ENCODE measurements around the gene RPUSD4.
A peak's percentile ranks its signal among the peaks of the same experiment; 100 is the strongest.

The RPUSD4 gene

GRCh38 chr11:126197277-126197939, 14.0 kb downstream of the RPUSD4 start:
- peak; percentile 32 for DNase-seq
- Histone ChIP-seq H3K4me3 (ENCODE audit: low read depth, low read length) (no peak overlapping the region), H3K36me3 (replicated peaks) (peaks cover 11% of the 10 kb centered on the region), H3K27ac (no peak overlapping the region), H3K27me3 (replicated peaks) (no peaks in the 10 kb centered on the region)
- no peak for TF ChIP-seq CTCF (IDR thresholded peaks at IDR 0.05; ENCODE audit: low read depth, low read length, missing control alignments)
- in situ Hi-C loops (cut with HindIII; ENCODE audit: low pct_ligation_motif_present, low sequenced_read_pairs) = loop anchor here (25.0 kb wide), 1 partner anchor 260 kb away; the partner anchor contains the start of gene VSIG10L2

- no peak for DNase-seq
- Histone ChIP-seq H3K36me3 (replicated peaks) (peaks cover 2% of the 10 kb centered on the region), H3K27me3 (replicated peaks) (no peaks in the 10 kb centered on the region), H3K27ac (no peak overlapping the region), H3K4me3 (ENCODE audit: low read depth, low read length) (no peak overlapping the region)
- no peak for TF ChIP-seq CTCF (IDR thresholded peaks at IDR 0.05; ENCODE audit: low read depth, low read length, missing control alignments)
- in situ Hi-C loops (cut with HindIII; ENCODE audit: low pct_ligation_motif_present, low sequenced_read_pairs) = loop anchor here (25.0 kb wide), 1 partner anchor 258 kb away; the partner anchor contains the start of gene VSIG10L2
Measured at GRCh38 chr11:126195119-126195518, 16.3 kb downstream of the RPUSD4 start.

- H3K36me3 ChIP-seq (replicated peaks) = peaks cover 2% of the 10 kb centered on the region
- H3K4me3 ChIP-seq (ENCODE audit: low read depth, low read length) = no peak overlapping the region
- TF ChIP-seq CTCF (IDR thresholded peaks at IDR 0.05; ENCODE audit: low read depth, low read length, missing control alignments) = peak; percentile 69
- DNase-seq = peak; percentile 51
- H3K27me3 ChIP-seq (replicated peaks) = no peaks in the 10 kb centered on the region
- H3K27ac ChIP-seq = no peak overlapping the region
- in situ Hi-C loops (cut with HindIII; ENCODE audit: low pct_ligation_motif_present, low sequenced_read_pairs) = loop anchor here (25.0 kb wide), 1 partner anchor 257 kb away; the partner anchor contains the start of gene VSIG10L2
Measured at GRCh38 chr11:126194121-126194543, 17.3 kb downstream of the RPUSD4 start.

GRCh38 chr11:126193038-126193478, 18.4 kb downstream of the RPUSD4 start:
- in situ Hi-C loops (cut with HindIII; ENCODE audit: low pct_ligation_motif_present, low sequenced_read_pairs) = loop anchor here (25.0 kb wide), 1 partner anchor 256 kb away; the partner anchor contains the start of gene VSIG10L2
- Histone ChIP-seq H3K27ac (no peak overlapping the region), H3K4me3 (ENCODE audit: low read depth, low read length) (no peak overlapping the region), H3K36me3 (replicated peaks) (peaks cover 2% of the 10 kb centered on the region), H3K27me3 (replicated peaks) (no peaks in the 10 kb centered on the region)
- no peak for DNase-seq
- no peak for TF ChIP-seq CTCF (IDR thresholded peaks at IDR 0.05; ENCODE audit: low read depth, low read length, missing control alignments)

- in situ Hi-C loops (cut with HindIII; ENCODE audit: low pct_ligation_motif_present, low sequenced_read_pairs) = loop anchor here (25.0 kb wide), 1 partner anchor 255 kb away; the partner anchor contains the start of gene VSIG10L2
- Histone ChIP-seq H3K27me3 (replicated peaks) (no peaks in the 10 kb centered on the region), H3K4me3 (ENCODE audit: low read depth, low read length) (no peak overlapping the region), H3K27ac (no peak overlapping the region), H3K36me3 (replicated peaks) (peaks cover 2% of the 10 kb centered on the region)
- DNase-seq = no peak
- no peak for TF ChIP-seq CTCF (IDR thresholded peaks at IDR 0.05; ENCODE audit: low read depth, low read length, missing control alignments)
Measured at GRCh38 chr11:126192361-126192760, 19.1 kb downstream of the RPUSD4 start.
